GM15510 (cell line): ENCODE measurements around the gene MRPL38.
A peak's percentile ranks its signal among the peaks of the same experiment; 100 is the strongest.

Source experiments
- POLR2A ChIP-seq: IDR thresholded peaks from 3 replicates; pipeline ENCODE4 v1.6.1; 2011; ENCODE audit warnings: borderline replicate concordance; ENCODE audit not compliant: insufficient read length; ENCODE audit errors: extremely low read depth

The MRPL38 gene

GRCh38 chr17:75877752-75878173, 26.9 kb downstream of the MRPL38 start:
- peak; percentile 44 for TF ChIP-seq POLR2A

- TF ChIP-seq POLR2A = peak; percentile 15
Measured at GRCh38 chr17:75876938-75877751, 27.5 kb downstream of the MRPL38 start.

- TF ChIP-seq POLR2A = peak; percentile 39
Measured at GRCh38 chr17:75876190-75876937, 28.3 kb downstream of the MRPL38 start.

DNA sequence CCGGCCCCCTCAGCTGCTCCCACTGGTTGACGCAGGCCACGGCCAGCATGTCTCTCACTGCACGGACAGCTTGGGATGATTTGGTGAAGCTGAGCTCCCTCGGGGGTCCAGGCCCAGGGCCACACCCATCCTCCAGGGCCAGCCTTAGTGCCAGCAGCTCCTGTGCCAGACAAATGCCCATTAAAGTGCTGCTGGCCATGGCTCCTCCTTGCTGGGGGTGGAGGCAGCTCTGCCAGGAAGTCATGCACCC, 28.8 kb downstream of the MRPL38 start:
- TF ChIP-seq POLR2A = no peak

GRCh38 chr17:75875182-75875939, 29.3 kb downstream of the MRPL38 start:
- TF ChIP-seq POLR2A = no peak

DNA sequence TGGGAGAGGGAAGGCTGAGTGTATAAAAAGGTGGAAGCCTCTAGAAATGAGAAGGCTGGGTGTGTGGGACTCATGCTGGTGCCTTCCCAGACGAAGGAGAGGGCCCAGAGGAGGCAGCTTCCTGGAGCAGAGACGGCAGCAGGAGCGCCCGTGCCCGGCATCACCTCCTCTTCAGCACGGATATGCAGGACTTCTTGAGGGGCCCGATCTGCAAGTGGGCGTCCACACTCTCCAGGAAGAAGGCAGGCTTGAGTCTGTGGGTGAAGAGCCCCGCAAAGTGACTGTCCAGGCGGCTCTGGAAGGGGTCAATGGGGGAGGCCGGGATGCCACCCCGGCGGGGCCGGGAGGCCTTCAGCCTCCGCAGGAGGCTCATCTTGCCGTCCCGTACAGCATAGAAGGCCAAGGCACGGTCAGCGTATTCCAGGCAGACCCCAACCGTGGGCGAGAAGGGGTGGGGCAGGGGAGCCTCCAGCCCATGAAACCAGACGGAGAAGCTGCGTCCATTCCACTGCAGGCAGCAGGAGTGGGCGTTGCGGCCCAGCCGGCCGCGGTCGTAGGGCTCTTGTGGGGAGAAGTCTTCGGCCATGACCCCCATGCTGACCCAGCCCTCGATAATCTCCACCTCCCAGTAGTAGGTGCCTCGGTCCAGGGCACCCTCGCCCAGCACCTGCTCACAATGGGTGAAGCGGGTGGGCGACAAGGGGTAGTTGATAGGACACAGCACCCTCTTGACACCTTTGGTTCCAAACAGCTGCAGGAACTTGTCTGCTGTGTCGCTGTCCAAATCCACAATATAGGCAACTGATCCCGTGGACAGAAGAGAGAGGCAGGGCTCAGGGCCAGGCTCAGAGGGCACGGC, 30.1 kb downstream of the MRPL38 start:
- TF ChIP-seq POLR2A = no peak

- TF ChIP-seq POLR2A = no peak
Measured at GRCh38 chr17:75873587-75874322, 30.9 kb downstream of the MRPL38 start.

DNA sequence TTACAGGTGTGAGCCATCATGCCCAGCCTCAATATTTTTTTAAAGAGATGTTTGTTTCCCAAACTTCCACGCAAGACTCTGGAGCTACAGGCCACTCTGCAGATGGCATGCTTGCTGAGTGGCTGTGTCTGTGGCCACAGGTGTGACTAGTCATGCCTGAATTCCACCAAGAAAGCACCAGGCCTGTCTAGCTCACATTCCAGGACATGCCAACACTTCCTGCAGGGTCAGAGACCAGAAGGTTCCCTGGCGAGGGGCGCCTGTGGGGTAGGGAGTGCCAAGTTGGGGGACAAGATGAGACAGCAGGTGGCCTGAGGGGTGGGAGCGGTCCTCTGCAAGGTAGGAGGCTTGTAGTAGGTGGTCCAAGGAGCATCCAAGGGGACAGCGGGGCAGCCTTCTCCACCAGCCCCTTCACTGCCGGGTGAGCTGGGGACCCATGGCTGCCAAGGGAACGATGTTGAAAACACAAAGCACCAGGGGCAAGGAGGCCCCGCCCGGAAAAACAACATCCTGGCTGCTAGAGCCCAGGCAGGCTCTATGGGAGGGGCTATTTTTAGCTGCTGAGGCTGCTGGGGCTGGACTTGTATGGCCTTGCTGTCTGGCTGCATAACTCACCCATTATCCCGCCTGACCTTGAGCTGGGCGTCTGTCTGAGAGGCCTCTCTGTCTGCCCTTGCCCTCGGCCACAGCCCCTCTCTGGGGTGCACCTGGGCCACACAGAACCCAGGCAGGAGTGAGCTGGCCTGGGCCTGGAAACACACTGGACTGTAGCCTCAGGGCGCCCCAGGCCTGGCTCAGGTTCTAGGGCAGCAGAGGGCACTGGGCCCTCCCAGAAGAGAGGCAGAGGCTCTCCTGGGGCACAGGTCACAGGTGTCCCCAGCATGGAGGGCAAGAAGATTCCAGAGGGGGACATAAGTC, 32.0 kb downstream of the MRPL38 start:
- TF ChIP-seq POLR2A = no peak

DNA sequence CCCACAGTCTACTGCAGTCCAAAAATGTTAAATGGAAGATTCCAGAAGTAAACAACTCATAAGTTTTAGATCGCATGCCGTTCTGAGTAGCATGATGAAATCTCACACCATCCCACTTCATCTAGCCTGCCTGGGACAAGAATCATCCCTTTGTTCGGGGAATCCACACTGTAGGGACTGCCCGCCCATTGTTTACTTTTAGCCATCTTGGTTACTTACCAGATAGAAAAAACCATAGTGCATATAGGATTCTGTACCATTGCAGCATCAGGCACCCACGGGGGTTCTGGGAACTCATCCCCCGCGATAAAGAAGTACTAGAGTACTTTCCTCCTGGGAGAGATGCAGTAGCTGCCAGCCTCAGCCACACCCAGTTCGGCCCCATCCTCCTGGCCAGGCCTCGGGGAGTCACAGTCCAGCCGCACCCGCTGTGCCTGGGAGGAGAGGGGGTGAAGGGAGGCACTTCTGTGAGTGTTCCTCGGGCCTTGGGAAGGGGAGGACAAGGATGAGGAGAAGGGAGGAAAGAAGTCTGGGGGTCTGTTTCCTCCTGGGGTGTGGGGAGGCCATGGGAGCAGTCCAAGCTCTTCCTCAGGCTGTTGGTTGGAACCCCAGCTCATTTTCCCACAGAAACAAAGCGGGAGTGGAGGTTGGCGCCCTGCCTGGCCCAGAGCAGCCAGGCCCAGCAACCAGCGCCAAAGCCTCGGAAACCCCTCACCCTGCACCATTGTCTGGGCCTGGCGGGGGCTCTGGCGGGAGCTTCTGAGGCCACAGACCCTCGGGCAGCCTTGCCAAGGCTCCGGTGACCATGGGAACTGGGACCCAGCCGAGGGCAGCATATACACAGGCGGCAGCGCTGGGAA, 35.2 kb downstream of the MRPL38 start:
- TF ChIP-seq POLR2A = no peak

DNA sequence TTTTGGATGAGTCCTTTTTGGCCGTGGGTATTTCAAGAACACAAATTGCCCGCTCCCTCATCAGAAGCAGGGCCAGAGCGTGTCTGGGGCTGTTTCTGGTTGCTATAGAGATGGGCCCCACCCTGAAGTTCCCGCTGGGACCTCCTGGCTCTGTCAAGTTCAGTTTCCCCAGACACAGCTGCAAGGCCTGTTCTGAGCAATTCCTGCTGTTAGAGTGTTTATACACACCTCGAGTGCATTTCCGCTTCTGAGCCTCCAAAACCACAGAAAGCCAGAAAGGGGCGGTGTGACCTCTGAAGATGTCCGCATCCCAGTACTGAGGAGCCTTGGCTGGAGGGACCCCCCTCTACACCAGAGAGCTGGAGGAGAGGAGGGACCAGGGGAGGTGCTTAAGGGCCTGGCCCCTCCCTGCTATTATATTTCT, 40.2 kb downstream of the MRPL38 start:
- TF ChIP-seq POLR2A = no peak

- TF ChIP-seq POLR2A = no peak
Measured at GRCh38 chr17:75861927-75862317, 42.8 kb downstream of the MRPL38 start.
